Fibroblast of villous mesenchyme (primary cell): ENCODE measurements around the gene RNU6-8. TPM values are rescaled to one million over a fixed set of nuclear protein-coding genes. Genes with fewer than 3 reads are reported as not detected.
A peak's percentile ranks its signal among the peaks of the same experiment; 100 is the strongest.

Source experiments
- DNase-seq: peaks from one replicate; pipeline ENCODE4 v3.0.0-alpha.2; 2010; ENCODE audit warnings: low read depth
- H3K4me3 ChIP-seq: 2 replicates; pipeline ENCODE4 v1.5.1; 2011; ENCODE audit warnings: low read depth, mild to moderate bottlenecking, low read length
- small RNA-seq: library from RNA; depleted of rRNA; stranded (forward); fragments of <200 nt; gene quantifications from one replicate; pipeline ENCODE3, GENCODE V24; 2012
- total RNA-seq: library from RNA; depleted of rRNA; stranded (reverse); fragments of >200 nt; gene quantifications from 2 replicates; pipeline ENCODE4 v1.2.3, GENCODE V29; 2012
- TF ChIP-seq, protein P1 (sequence below): IDR thresholded peaks from 2 replicates; pipeline ENCODE4 v1.5.1; 2012; ENCODE audit warnings: low read depth, mild to moderate bottlenecking, low read length; ENCODE audit not compliant: insufficient read depth

RNU6-8 gene
- total RNA-seq, 1 donor = not detected

DNA sequence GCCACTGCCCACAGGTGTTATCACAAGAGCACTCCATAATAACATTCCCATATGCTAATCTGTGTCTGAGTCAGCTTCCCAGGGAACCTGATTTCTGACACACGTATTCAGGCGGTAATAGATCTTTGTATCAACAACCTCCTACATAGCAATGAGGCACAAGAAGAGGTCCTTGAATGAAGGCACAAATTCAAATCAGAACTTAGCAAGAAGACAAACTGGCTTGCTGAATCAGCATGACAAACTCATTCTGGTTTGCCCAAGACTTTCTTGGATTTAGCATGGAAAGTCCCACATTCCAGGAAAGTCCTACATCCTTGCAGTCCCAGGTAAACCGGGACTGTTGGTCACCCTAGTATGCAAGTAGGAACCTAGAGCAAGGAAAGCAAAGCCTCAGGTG is 35.2 kb downstream of the RNU6-8 start:
- no peak for DNase-seq
- TF ChIP-seq, protein P1, sequence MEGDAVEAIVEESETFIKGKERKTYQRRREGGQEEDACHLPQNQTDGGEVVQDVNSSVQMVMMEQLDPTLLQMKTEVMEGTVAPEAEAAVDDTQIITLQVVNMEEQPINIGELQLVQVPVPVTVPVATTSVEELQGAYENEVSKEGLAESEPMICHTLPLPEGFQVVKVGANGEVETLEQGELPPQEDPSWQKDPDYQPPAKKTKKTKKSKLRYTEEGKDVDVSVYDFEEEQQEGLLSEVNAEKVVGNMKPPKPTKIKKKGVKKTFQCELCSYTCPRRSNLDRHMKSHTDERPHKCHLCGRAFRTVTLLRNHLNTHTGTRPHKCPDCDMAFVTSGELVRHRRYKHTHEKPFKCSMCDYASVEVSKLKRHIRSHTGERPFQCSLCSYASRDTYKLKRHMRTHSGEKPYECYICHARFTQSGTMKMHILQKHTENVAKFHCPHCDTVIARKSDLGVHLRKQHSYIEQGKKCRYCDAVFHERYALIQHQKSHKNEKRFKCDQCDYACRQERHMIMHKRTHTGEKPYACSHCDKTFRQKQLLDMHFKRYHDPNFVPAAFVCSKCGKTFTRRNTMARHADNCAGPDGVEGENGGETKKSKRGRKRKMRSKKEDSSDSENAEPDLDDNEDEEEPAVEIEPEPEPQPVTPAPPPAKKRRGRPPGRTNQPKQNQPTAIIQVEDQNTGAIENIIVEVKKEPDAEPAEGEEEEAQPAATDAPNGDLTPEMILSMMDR = no peak

DNA sequence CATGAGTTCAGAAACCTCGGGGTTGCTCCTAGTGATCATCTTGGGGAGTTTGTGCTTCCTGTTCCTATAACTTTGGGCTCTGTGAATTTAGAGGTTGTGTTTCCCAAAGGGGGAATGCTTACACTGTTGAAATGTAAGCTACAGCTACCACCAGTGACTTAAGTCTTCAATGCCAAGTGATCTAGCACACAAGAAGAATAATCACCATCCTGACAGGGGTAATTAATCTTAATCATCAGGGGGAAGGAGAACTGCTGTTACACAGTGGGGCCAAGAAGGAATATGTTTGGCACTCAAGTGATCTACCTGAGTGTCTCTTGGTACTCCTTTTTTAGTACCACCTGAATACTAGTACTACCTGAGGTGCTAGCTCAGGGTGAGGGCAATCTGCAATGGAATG is 36.1 kb downstream of the RNU6-8 start:
- TF ChIP-seq, protein P1 = no peak
- no peak overlapping the region for H3K4me3 ChIP-seq
- no peak for DNase-seq

More for the DNA sequence above, 35.2 kb downstream of the RNU6-8 start:
- H3K4me3 ChIP-seq = no peak overlapping the region

DNA sequence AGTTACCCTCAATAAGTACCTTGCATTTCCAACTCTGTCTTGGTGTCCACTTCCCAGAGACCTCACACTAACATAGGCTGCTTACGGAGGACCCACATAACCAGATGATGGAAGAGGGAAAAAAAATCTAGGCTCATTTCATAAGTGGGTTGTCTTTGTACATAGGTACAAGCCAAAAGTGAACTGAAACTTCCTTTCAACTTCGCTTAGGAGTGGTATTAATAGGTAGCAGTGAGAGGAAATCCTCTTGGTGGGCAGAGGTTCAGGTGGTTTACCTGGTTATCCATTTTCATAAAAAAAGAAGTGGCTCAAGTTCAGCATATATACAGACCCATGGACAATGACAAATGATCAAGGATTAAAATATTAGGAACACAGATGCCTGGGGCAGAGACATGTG is 37.0 kb downstream of the RNU6-8 start:
- TF ChIP-seq, protein P1 = no peak
- DNase-seq = no peak
- no peak overlapping the region for H3K4me3 ChIP-seq

Small RNA genes within 50 kb of the gene (small RNA-seq; reads per million reads assigned to genes)
- 0.75 reads per million for gene RNU6-7
- 7.4 reads per million, percentile 87 among the genes with 10 or more reads in this experiment for gene RNU6-8

Other genes starting within 250 kb of the RNU6-8 start
- 89.9 and 166 TPM in 2 replicates for gene ARHGAP5, start 126.0 kb downstream of the RNU6-8 start, total RNA-seq
- not detected in 2 replicates for gene RNU6-7, start 1.2 kb downstream of the RNU6-8 start, total RNA-seq
- 3.9 and 7.1 TPM in 2 replicates for gene AKAP6, start 126.0 kb upstream of the RNU6-8 start, total RNA-seq